COLO829 (cell line): ENCODE results near the gene SCOC.

ENCODE experiments used
- DNase-seq: peaks from one replicate; pipeline ENCODE4 v3.0.0; 2012; ENCODE audit warnings: low spot score

SCOC gene

GRCh38 chr4:140373328-140374129, at the start of gene SCOC:
TSS of gene SCOC (plus strand) at chr4:140373646. CDS start at chr4:140379171, 5,525 bp downstream.
- peak; percentile 100 for DNase-seq

- DNase-seq, result peak; percentile 76
Measured at GRCh38 chr4:140326395-140326993, 47.0 kb upstream of the SCOC start.

- DNase-seq, result peak; percentile 52
Measured at GRCh38 chr4:140330311-140330900, 43.0 kb upstream of the SCOC start.

GRCh38 chr4:140331245-140331644, 42.2 kb upstream of the SCOC start:
- no peak for DNase-seq

- no peak for DNase-seq
Measured at GRCh38 chr4:140331876-140332275, 41.6 kb upstream of the SCOC start.

GRCh38 chr4:140332734-140333133, 40.7 kb upstream of the SCOC start:
- no peak for DNase-seq

- no peak for DNase-seq
Measured at GRCh38 chr4:140333523-140333922, 39.9 kb upstream of the SCOC start.

- DNase-seq, result no peak
Measured at GRCh38 chr4:140335076-140335475, 38.4 kb upstream of the SCOC start.

- DNase-seq, result no peak
Measured at GRCh38 chr4:140336730-140337129, 36.7 kb upstream of the SCOC start.

GRCh38 chr4:140342620-140343019, 30.8 kb upstream of the SCOC start:
- no peak for DNase-seq

- DNase-seq, result no peak
Measured at GRCh38 chr4:140343303-140343702, 30.1 kb upstream of the SCOC start.

GRCh38 chr4:140344101-140344500, 29.3 kb upstream of the SCOC start:
- DNase-seq, result no peak

- DNase-seq, result no peak
Measured at GRCh38 chr4:140344621-140345020, 28.8 kb upstream of the SCOC start.

GRCh38 chr4:140346136-140346535, 27.3 kb upstream of the SCOC start:
- no peak for DNase-seq

GRCh38 chr4:140349816-140350215, 23.6 kb upstream of the SCOC start:
- DNase-seq, result no peak

GRCh38 chr4:140351093-140352075, 22.1 kb upstream of the SCOC start:
- peak; percentile 38 for DNase-seq

- DNase-seq, result no peak
Measured at GRCh38 chr4:140353786-140354185, 19.7 kb upstream of the SCOC start.

GRCh38 chr4:140355288-140355687, 18.2 kb upstream of the SCOC start:
- no peak for DNase-seq

- DNase-seq, result no peak
Measured at GRCh38 chr4:140357868-140358267, 15.6 kb upstream of the SCOC start.

- DNase-seq, result no peak
Measured at GRCh38 chr4:140358281-140358680, 15.2 kb upstream of the SCOC start.

GRCh38 chr4:140359562-140360427, 13.7 kb upstream of the SCOC start:
- peak; percentile 66 for DNase-seq
